Astrocyte (in vitro differentiated cells and primary cell): ENCODE data around the gene ATRNL1. TPM values are rescaled to one million over a fixed set of nuclear protein-coding genes. Genes with fewer than 3 reads are reported as not detected.

ENCODE experiments used
- DNase-seq: peaks from one replicate; pipeline ENCODE4 v3.0.0-alpha.2; 2010; ENCODE audit warnings: low read depth
- FAIRE-seq: peaks from 2 replicates; lab custom pipeline; 2011; peaks lifted over from hg19 to GRCh38; lab: Jason Lieb, UNC
- H2AFZ ChIP-seq: 2 replicates; pipeline ENCODE4 v1.6.0; 2012; ENCODE audit warnings: low read depth, low read length, inconsistent platforms
- H3K27ac ChIP-seq: 2 replicates; pipeline ENCODE4 v1.5.1; 2011; ENCODE audit warnings: low read depth, low read length, inconsistent platforms
- H3K27me3 ChIP-seq: 2 replicates; pipeline ENCODE4 v1.6.0; 2011; ENCODE audit warnings: low read length, inconsistent platforms; ENCODE audit not compliant: insufficient read depth
- H3K36me3 ChIP-seq: 2 replicates; pipeline ENCODE4 v1.5.1; 2011; ENCODE audit warnings: low read length, inconsistent platforms; ENCODE audit not compliant: insufficient read depth
- H3K4me1 ChIP-seq: 2 replicates; pipeline ENCODE4 v1.5.1; 2011; ENCODE audit warnings: low read length, inconsistent platforms; ENCODE audit not compliant: insufficient read depth
- H3K4me2 ChIP-seq: 2 replicates; pipeline ENCODE4 v1.6.0; 2012; ENCODE audit warnings: low read length, inconsistent platforms
- H3K4me3 ChIP-seq: 2 replicates; pipeline ENCODE4 v1.5.1; 2011; ENCODE audit warnings: low read depth, mild to moderate bottlenecking, low read length, inconsistent platforms; ENCODE audit not compliant: insufficient read depth
- H3K79me2 ChIP-seq: 2 replicates; pipeline ENCODE4 v1.6.0; 2012; ENCODE audit warnings: mild to moderate bottlenecking, low read length, inconsistent platforms; ENCODE audit not compliant: insufficient read depth
- H3K9ac ChIP-seq: 2 replicates; pipeline ENCODE4 v1.6.0; 2012; ENCODE audit warnings: mild to moderate bottlenecking, low read length, inconsistent platforms
- H3K9me3 ChIP-seq: 2 replicates; pipeline ENCODE4 v1.5.1; 2012; ENCODE audit warnings: low read depth, mild to moderate bottlenecking, low read length, inconsistent platforms; ENCODE audit not compliant: insufficient read depth
- H4K20me1 ChIP-seq: 2 replicates; pipeline ENCODE4 v1.6.0; 2012; ENCODE audit warnings: low read length, inconsistent platforms; ENCODE audit not compliant: insufficient read depth
- H3K27ac Mint-ChIP-seq: one replicate; pipeline ENCODE4 v1.8.0; 2021; ENCODE audit warnings: mild to moderate bottlenecking, mixed read lengths; ENCODE audit not compliant: unreplicated experiment
- H3K27me3 Mint-ChIP-seq: one replicate; pipeline ENCODE4 v1.8.0; 2021; ENCODE audit warnings: low read depth, mixed read lengths; ENCODE audit not compliant: unreplicated experiment
- H3K36me3 Mint-ChIP-seq: one replicate; pipeline ENCODE4 v1.8.0; 2021; ENCODE audit warnings: low read depth, mixed read lengths; ENCODE audit not compliant: unreplicated experiment
- H3K4me1 Mint-ChIP-seq: one replicate; pipeline ENCODE4 v1.8.0; 2021; ENCODE audit warnings: low read depth, mixed read lengths; ENCODE audit not compliant: unreplicated experiment
- H3K4me3 Mint-ChIP-seq: one replicate; pipeline ENCODE4 v1.8.0; 2021; ENCODE audit warnings: mild to moderate bottlenecking, moderate library complexity, mixed read lengths; ENCODE audit not compliant: unreplicated experiment
- H3K9me3 Mint-ChIP-seq: one replicate; pipeline ENCODE4 v1.8.0; 2021; ENCODE audit warnings: mild to moderate bottlenecking, mixed read lengths; ENCODE audit not compliant: unreplicated experiment
- EZH2 ChIP-seq: IDR thresholded peaks from 2 replicates; pipeline ENCODE4 v1.6.1; 2012; ENCODE audit warnings: mild to moderate bottlenecking, low read length, inconsistent platforms; ENCODE audit not compliant: insufficient read depth
- total RNA-seq: library from RNA; stranded (reverse); gene quantifications from 2 replicates; pipeline ENCODE4 v1.2.1, GENCODE V29; 2021
- TF ChIP-seq, protein P1 (sequence below): IDR thresholded peaks from 2 replicates; pipeline ENCODE4 v1.5.1; 2011; ENCODE audit warnings: low read depth, mild to moderate bottlenecking, inconsistent platforms, low read length, moderate library complexity; ENCODE audit not compliant: insufficient read depth

ATRNL1 gene
- total RNA-seq, 1 donor from 2014 or later, result 17.5 TPM

DNA sequence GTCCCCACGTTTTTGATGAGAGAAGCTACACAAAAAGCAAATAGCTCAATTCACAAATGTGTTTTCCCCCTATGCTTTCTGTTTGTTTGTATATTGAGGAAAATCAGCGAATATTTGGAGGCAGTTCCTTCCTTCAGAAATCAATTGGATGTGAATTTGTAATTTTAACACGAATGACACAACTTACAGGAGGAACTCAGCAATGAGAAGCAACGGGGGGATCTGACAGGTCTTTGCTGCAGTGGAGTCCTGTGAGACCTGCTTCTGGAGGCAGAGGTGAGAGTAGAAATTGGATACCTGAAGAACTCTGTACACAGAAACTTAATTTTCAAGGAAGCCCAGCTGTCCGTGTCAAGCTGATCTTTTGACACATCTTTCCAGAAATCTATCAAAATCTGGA lies 809.4 kb downstream of the ATRNL1 start:
- no peak overlapping the region for H3K9ac ChIP-seq
- no peak overlapping the region for H3K4me3 ChIP-seq
- Mint-ChIP-seq H3K4me1 (peaks cover 11% of the 10 kb centered on the region), H3K27ac (no peak overlapping the region), H3K27me3 (no peaks in the 10 kb centered on the region), H3K4me3 (no peak overlapping the region), H3K9me3 (no peaks in the 10 kb centered on the region), H3K36me3 (peaks cover 2% of the 10 kb centered on the region)
- TF ChIP-seq, protein P1, sequence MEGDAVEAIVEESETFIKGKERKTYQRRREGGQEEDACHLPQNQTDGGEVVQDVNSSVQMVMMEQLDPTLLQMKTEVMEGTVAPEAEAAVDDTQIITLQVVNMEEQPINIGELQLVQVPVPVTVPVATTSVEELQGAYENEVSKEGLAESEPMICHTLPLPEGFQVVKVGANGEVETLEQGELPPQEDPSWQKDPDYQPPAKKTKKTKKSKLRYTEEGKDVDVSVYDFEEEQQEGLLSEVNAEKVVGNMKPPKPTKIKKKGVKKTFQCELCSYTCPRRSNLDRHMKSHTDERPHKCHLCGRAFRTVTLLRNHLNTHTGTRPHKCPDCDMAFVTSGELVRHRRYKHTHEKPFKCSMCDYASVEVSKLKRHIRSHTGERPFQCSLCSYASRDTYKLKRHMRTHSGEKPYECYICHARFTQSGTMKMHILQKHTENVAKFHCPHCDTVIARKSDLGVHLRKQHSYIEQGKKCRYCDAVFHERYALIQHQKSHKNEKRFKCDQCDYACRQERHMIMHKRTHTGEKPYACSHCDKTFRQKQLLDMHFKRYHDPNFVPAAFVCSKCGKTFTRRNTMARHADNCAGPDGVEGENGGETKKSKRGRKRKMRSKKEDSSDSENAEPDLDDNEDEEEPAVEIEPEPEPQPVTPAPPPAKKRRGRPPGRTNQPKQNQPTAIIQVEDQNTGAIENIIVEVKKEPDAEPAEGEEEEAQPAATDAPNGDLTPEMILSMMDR, result no peak
- TF ChIP-seq EZH2, result no peak
- no peaks in the 10 kb centered on the region for H4K20me1 ChIP-seq
- no peaks in the 10 kb centered on the region for H3K4me1 ChIP-seq
- no peak overlapping the region for H3K27ac ChIP-seq
- FAIRE-seq (peak; percentile 9), DNase-seq (no peak)
- H3K79me2 ChIP-seq, result no peaks in the 10 kb centered on the region
- no peaks in the 10 kb centered on the region for H3K27me3 ChIP-seq
- H3K9me3 ChIP-seq, result no peaks in the 10 kb centered on the region
- no peak overlapping the region for H2AFZ ChIP-seq
- no peaks in the 10 kb centered on the region for H3K36me3 ChIP-seq
- no peak overlapping the region for H3K4me2 ChIP-seq

- no peak overlapping the region for H3K4me3 Mint-ChIP-seq
- FAIRE-seq (peak; percentile 32), DNase-seq (peak; percentile 22)
- no peak overlapping the region for H3K4me3 ChIP-seq
- no peaks in the 10 kb centered on the region for H4K20me1 ChIP-seq
- no peak overlapping the region for H3K27ac Mint-ChIP-seq
- no peaks in the 10 kb centered on the region for H3K9me3 ChIP-seq
- H3K9me3 Mint-ChIP-seq, result no peaks in the 10 kb centered on the region
- TF ChIP-seq EZH2, result no peak
- TF ChIP-seq, protein P1, result no peak
- H2AFZ ChIP-seq, result no peak overlapping the region
- peaks cover 11% of the 10 kb centered on the region for H3K4me1 Mint-ChIP-seq
- peaks cover 2% of the 10 kb centered on the region for H3K36me3 Mint-ChIP-seq
- H3K36me3 ChIP-seq, result no peaks in the 10 kb centered on the region
- H3K9ac ChIP-seq, result no peak overlapping the region
- no peak overlapping the region for H3K27ac ChIP-seq
- no peaks in the 10 kb centered on the region for H3K27me3 Mint-ChIP-seq
- H3K27me3 ChIP-seq, result no peaks in the 10 kb centered on the region
- H3K4me1 ChIP-seq, result no peaks in the 10 kb centered on the region
- no peaks in the 10 kb centered on the region for H3K79me2 ChIP-seq
- H3K4me2 ChIP-seq, result no peak overlapping the region
Observed at GRCh38 chr10:115903207-115903606, 810.0 kb downstream of the ATRNL1 start.

DNA sequence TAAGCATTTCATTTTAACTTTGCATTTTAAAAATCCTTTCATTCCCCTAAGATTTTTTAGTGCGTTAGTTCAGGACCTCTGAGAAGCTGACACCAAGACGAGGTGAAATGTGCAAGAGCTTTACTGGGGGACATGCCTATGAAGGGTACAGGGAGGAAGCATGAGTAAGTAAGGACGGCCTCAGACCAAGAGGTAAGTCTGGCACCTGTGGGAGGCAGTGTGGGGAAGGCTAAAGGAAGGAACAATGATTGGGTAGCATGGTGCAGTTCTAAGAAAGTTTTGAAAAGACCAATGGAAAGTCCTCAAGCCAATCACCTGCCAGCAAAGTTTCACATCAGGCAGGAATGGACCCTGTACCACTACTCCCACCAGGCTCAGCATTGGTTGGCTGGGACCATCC lies 810.7 kb downstream of the ATRNL1 start:
- no peak for FAIRE-seq
- peaks cover 2% of the 10 kb centered on the region for H3K36me3 Mint-ChIP-seq
- DNase-seq, result no peak

More for the DNA sequence above, 810.7 kb downstream of the ATRNL1 start:
- H3K36me3 ChIP-seq, result no peaks in the 10 kb centered on the region
- Mint-ChIP-seq H3K27me3 (peaks cover 2% of the 10 kb centered on the region), H3K4me1 (peaks cover 11% of the 10 kb centered on the region), H3K27ac (no peak overlapping the region), H3K4me3 (no peak overlapping the region), H3K9me3 (no peaks in the 10 kb centered on the region)
- H2AFZ ChIP-seq, result no peak overlapping the region
- no peak overlapping the region for H3K4me3 ChIP-seq
- TF ChIP-seq, protein P1, result no peak
- TF ChIP-seq EZH2, result no peak
- no peaks in the 10 kb centered on the region for H4K20me1 ChIP-seq
- H3K4me2 ChIP-seq, result no peak overlapping the region
- no peaks in the 10 kb centered on the region for H3K4me1 ChIP-seq
- no peaks in the 10 kb centered on the region for H3K9me3 ChIP-seq
- no peak overlapping the region for H3K27ac ChIP-seq
- no peak overlapping the region for H3K9ac ChIP-seq
- no peaks in the 10 kb centered on the region for H3K79me2 ChIP-seq
- no peaks in the 10 kb centered on the region for H3K27me3 ChIP-seq
